ENCODE data around the gene TFR2.

GRCh38 chr7:100598425-100598824 is 42.9 kb downstream of the TFR2 start:
- no peak for TF ChIP-seq POLR2A (IDR thresholded peaks at IDR 0.05)
- TF ChIP-seq, protein P1, sequence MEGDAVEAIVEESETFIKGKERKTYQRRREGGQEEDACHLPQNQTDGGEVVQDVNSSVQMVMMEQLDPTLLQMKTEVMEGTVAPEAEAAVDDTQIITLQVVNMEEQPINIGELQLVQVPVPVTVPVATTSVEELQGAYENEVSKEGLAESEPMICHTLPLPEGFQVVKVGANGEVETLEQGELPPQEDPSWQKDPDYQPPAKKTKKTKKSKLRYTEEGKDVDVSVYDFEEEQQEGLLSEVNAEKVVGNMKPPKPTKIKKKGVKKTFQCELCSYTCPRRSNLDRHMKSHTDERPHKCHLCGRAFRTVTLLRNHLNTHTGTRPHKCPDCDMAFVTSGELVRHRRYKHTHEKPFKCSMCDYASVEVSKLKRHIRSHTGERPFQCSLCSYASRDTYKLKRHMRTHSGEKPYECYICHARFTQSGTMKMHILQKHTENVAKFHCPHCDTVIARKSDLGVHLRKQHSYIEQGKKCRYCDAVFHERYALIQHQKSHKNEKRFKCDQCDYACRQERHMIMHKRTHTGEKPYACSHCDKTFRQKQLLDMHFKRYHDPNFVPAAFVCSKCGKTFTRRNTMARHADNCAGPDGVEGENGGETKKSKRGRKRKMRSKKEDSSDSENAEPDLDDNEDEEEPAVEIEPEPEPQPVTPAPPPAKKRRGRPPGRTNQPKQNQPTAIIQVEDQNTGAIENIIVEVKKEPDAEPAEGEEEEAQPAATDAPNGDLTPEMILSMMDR (IDR thresholded peaks at IDR 0.05) = no peak

Data from heart left ventricle (tissue), 13 donors.